Psoas muscle (tissue), 8 donors: ENCODE measurements around the gene APOBEC4. TPM values are rescaled to one million over a fixed set of nuclear protein-coding genes. Genes with fewer than 3 reads are reported as not detected.

ENCODE experiments used
- ATAC-seq, 4 donors: fragments of 200-7000 bp; cut with Tn5 transposase; one replicate each; pipeline ENCODE4 v1.9.1; 2020; ENCODE audit warnings: moderate library complexity in 3 of 4, mild to moderate bottlenecking in 2 of 4
- DNase-seq, 2 donors: peaks; one replicate each; pipeline ENCODE4 v3.0.0-alpha.2; 2020
- H3K27ac ChIP-seq: fragments of 200-600 bp; one replicate; pipeline ENCODE4 v1.8.0; 2022
- H3K27me3 ChIP-seq, 3 donors: fragments of 200-600 bp in 1 of 3; one replicate each; pipeline versions ENCODE4 v1.6.1 to v1.8.0; 2013 to 2022; ENCODE audit warnings: low read length in 2 of 3, mild to moderate bottlenecking in 2 of 3, moderate library complexity in 1 of 3; ENCODE audit not compliant: insufficient read depth in 3 of 3
- H3K36me3 ChIP-seq, 2 donors: fragments of 200-600 bp in 1 of 2; one replicate each; pipeline versions ENCODE4 v1.6.1 to v1.8.0; 2013 to 2022; ENCODE audit warnings: low read depth in 1 of 2, mild to moderate bottlenecking in 1 of 2, moderate library complexity in 1 of 2; ENCODE audit not compliant: insufficient read depth in 1 of 2
- H3K4me1 ChIP-seq: fragments of 200-600 bp; one replicate; pipeline ENCODE4 v1.8.0; 2022
- H3K4me3 ChIP-seq: fragments of 200-600 bp; one replicate; pipeline ENCODE4 v1.8.0; 2022; ENCODE audit warnings: mild to moderate bottlenecking
- H3K9me3 ChIP-seq: fragments of 200-600 bp; one replicate; pipeline ENCODE4 v1.8.0; 2022
- CTCF ChIP-seq: fragments of 200-600 bp; IDR thresholded peaks from one replicate; pipeline ENCODE4 v1.8.0; 2022; ENCODE audit warnings: antibody characterized with exemption
- WGBS, 3 donors: extraction: QIAGEN DNeasy Blood & Tissue Kit; methylation state at CpG; one replicate each; pipeline versions ENCODE4 v1.1.6 to v1.1.7; 2013; 5-methylcytosine and 5-hydroxymethylcytosine counted together
- intact Hi-C, 2 donors: fragments of 100-400 bp; cut with DNase I; formaldehyde crosslinking; loops; one replicate each; pipeline versions ENCODE4 v1.11.0 to v1.14.2; 2022
- polyA plus RNA-seq, 3 donors: library from polyadenylated mRNA; stranded (reverse); fragments of 200-250 nt; gene quantifications; one replicate each; pipeline ENCODE4 v1.2.3, GENCODE V29; 2013
- total RNA-seq, 4 donors: library from RNA; stranded (reverse); fragmentation: NEBNext Ultra II Directional in 2 of 4; extraction: Animal tissue kit (Norgen Biotek cat#: 25700) in 2 of 4; gene quantifications; one replicate each; pipeline versions ENCODE4 v1.2.1 to v1.2.4, GENCODE V29; 2021 to 2023
- donor health status: healthy with polysubstance abuse.
- donor health status: DM: no; HTN: no; CAD: no; lungs with moderate emphysema.
- donor health status: Bipolar disorder and iron deficiency.
- donor health status: healthy.
- donor health status: DM: yes; HTN: yes; CAD: no.
- donor health status: DM: no; HTN: no; CAD: no.
- donor health status: DM: no; HTN: no; CAD: no.
- donor health status: DM: yes; HTN: yes; CAD: no.

The APOBEC4 gene
- total and polyA plus RNA-seq, 7 donors: not detected

- Histone ChIP-seq H3K4me3 (no peak overlapping the region), H3K9me3 (no peaks in the 10 kb centered on the region), H3K36me3 (no peaks in the 10 kb centered on the region), H3K4me1 (no peaks in the 10 kb centered on the region), H3K27me3 (no peaks in the 10 kb centered on the region), H3K27ac (no peak overlapping the region)
- ATAC-seq (no peak), DNase-seq (no peak)
- intact Hi-C loops: no loop called here
- WGBS, 3 donors: 84 to 94% (median 85%) methylated on average over 2 of the region's 2 CpGs
- no peak for TF ChIP-seq CTCF
Observed at GRCh38 chr1:183673605-183674323, 20.6 kb upstream of the APOBEC4 start.

- ATAC-seq: no peak
- no peak for TF ChIP-seq CTCF
- no peak for DNase-seq
- no peak overlapping the region for H3K27ac ChIP-seq
- no peaks in the 10 kb centered on the region for H3K36me3 ChIP-seq
- WGBS, 3 donors: 80 to 100% (median 97%) methylated on average over 1 of the region's 1 CpG
- intact Hi-C loops: no loop called here
- no peaks in the 10 kb centered on the region for H3K27me3 ChIP-seq
- no peaks in the 10 kb centered on the region for H3K9me3 ChIP-seq
- no peaks in the 10 kb centered on the region for H3K4me1 ChIP-seq
- no peak overlapping the region for H3K4me3 ChIP-seq
Observed at GRCh38 chr1:183670169-183670568, 17.1 kb upstream of the APOBEC4 start.

GRCh38 chr1:183656355-183656754 is 3.2 kb upstream of the APOBEC4 start:
- ATAC-seq (no peak), DNase-seq (no peak)
- H3K27me3 ChIP-seq: no peaks in the 10 kb centered on the region
- H3K4me1 ChIP-seq: no peaks in the 10 kb centered on the region
- 50 to 60% (median 53%) methylated on average over 3 of the region's 3 CpGs for WGBS, 3 donors
- no peak for TF ChIP-seq CTCF
- H3K4me3 ChIP-seq: no peak overlapping the region
- H3K36me3 ChIP-seq: no peaks in the 10 kb centered on the region
- H3K9me3 ChIP-seq: no peaks in the 10 kb centered on the region
- intact Hi-C loops: no loop called here
- no peak overlapping the region for H3K27ac ChIP-seq

GRCh38 chr1:183655562-183656075 is 2.5 kb upstream of the APOBEC4 start:
- 4 to 13% (median 9%) methylated on average over 4 of the region's 4 CpGs for WGBS, 3 donors
- peak; percentile 71 to 91 (median 80) for ATAC-seq
- no peaks in the 10 kb centered on the region for H3K27me3 ChIP-seq
- H3K36me3 ChIP-seq: no peaks in the 10 kb centered on the region
- no peaks in the 10 kb centered on the region for H3K9me3 ChIP-seq
- intact Hi-C loops: loop anchor here (1.0 to 2.0 kb wide), 2 partner anchors 259 to 261 kb away; no protein-coding TSS in a partner anchor
- H3K27ac ChIP-seq: no peak overlapping the region
- DNase-seq: peak; percentile 73 to 84
- TF ChIP-seq CTCF: peak; percentile 95
- H3K4me1 ChIP-seq: no peaks in the 10 kb centered on the region
- no peak overlapping the region for H3K4me3 ChIP-seq
